ENCODE measurements around the gene HS6ST3.

The HS6ST3 gene

DNA sequence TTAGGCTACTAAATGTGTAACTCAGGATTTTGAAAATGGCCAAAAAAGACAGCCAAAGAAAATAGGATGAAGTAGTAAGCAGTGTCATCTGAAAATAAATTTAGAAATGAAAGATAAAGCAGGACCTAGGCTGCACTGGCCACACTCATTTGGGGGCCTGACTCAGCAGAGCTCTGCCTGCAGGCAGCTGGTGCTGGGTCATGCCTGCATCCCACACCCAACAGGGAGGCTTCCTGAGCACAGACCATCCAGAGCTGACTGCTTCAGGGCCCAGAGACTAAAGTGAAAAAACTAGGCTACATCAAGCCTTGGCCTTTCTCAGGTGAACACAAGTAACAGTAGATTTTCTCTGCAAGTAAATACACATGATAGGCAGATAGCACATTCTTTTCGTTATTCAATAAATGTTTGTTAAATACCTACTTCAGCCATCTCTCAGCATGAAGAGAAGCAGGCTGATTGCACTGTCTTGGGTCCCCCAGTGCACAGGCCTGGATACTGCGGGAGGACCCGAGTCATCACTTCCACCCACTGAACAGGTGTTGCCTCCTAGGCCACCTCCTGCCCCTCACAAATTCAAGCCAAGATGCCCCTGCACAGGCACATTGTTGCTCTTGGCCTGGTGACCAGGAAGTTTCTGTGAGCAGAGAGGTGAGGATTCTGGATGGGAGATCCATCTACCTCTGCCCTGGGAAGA, 620.4 kb downstream of the HS6ST3 start:
- no peak for TF ChIP-seq EZH2phosphoT487 (IDR thresholded peaks at IDR 0.05; ENCODE audit: low read depth)
- TF ChIP-seq, protein P1, sequence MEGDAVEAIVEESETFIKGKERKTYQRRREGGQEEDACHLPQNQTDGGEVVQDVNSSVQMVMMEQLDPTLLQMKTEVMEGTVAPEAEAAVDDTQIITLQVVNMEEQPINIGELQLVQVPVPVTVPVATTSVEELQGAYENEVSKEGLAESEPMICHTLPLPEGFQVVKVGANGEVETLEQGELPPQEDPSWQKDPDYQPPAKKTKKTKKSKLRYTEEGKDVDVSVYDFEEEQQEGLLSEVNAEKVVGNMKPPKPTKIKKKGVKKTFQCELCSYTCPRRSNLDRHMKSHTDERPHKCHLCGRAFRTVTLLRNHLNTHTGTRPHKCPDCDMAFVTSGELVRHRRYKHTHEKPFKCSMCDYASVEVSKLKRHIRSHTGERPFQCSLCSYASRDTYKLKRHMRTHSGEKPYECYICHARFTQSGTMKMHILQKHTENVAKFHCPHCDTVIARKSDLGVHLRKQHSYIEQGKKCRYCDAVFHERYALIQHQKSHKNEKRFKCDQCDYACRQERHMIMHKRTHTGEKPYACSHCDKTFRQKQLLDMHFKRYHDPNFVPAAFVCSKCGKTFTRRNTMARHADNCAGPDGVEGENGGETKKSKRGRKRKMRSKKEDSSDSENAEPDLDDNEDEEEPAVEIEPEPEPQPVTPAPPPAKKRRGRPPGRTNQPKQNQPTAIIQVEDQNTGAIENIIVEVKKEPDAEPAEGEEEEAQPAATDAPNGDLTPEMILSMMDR (IDR thresholded peaks at IDR 0.05; ENCODE audit: low read depth, low read length) = no peak
- H2AFZ ChIP-seq (ENCODE audit: low read depth, low read length) = no peak overlapping the region
- H3K4me3 ChIP-seq (ENCODE audit: low read length) = no peak overlapping the region
- H3K27me3 ChIP-seq (ENCODE audit: low read depth, low read length) = no peaks in the 10 kb centered on the region
- no peak overlapping the region for H3K27ac ChIP-seq (ENCODE audit: low read length)
- H3K79me2 ChIP-seq (ENCODE audit: low read length) = no peaks in the 10 kb centered on the region
- H3K9me3 ChIP-seq (ENCODE audit: insufficient read depth, low read length) = no peaks in the 10 kb centered on the region
- H3K9ac ChIP-seq (ENCODE audit: low read length) = no peak overlapping the region
- no peaks in the 10 kb centered on the region for H3K4me1 ChIP-seq (ENCODE audit: low read length)
- no peak overlapping the region for H3K4me2 ChIP-seq (ENCODE audit: low read length)
- no peaks in the 10 kb centered on the region for H4K20me1 ChIP-seq (ENCODE audit: insufficient read depth, low read length)
- no peaks in the 10 kb centered on the region for H3K36me3 ChIP-seq (replicated peaks; ENCODE audit: low read depth, low read length)

DNA sequence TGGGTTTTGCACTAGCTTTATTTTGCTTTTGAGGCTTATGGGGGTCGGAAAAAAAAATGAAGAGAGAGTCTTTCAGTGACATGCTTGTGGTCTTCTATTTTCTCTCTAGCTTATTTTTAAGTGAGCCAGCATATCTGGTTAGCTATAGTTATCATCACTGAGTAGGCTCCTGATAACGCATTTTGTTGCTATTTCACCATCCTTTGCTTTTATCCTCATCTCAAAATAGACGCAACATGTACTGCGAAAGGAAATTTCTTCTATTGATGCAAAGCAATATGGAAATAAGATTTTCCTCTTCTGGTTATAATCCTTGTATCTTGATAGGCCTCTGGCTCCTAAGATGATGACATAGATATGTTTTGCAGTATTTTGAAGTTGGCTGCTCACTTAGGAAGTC, 630.5 kb downstream of the HS6ST3 start:
- Histone ChIP-seq H3K4me3 (ENCODE audit: low read length) (no peak overlapping the region), H3K27ac (ENCODE audit: low read length) (no peak overlapping the region), H3K36me3 (replicated peaks; ENCODE audit: low read depth, low read length) (no peaks in the 10 kb centered on the region), H3K79me2 (ENCODE audit: low read length) (no peaks in the 10 kb centered on the region), H3K9ac (ENCODE audit: low read length) (no peak overlapping the region), H3K27me3 (ENCODE audit: low read depth, low read length) (no peaks in the 10 kb centered on the region), H4K20me1 (ENCODE audit: insufficient read depth, low read length) (no peaks in the 10 kb centered on the region), H3K4me1 (ENCODE audit: low read length) (no peaks in the 10 kb centered on the region), H3K9me3 (ENCODE audit: insufficient read depth, low read length) (no peaks in the 10 kb centered on the region), H2AFZ (ENCODE audit: low read depth, low read length) (no peak overlapping the region), H3K4me2 (ENCODE audit: low read length) (no peak overlapping the region)
- TF ChIP-seq EZH2phosphoT487 (IDR thresholded peaks at IDR 0.05; ENCODE audit: low read depth) = no peak
- TF ChIP-seq, protein P1 (IDR thresholded peaks at IDR 0.05; ENCODE audit: low read depth, low read length) = no peak

DNA sequence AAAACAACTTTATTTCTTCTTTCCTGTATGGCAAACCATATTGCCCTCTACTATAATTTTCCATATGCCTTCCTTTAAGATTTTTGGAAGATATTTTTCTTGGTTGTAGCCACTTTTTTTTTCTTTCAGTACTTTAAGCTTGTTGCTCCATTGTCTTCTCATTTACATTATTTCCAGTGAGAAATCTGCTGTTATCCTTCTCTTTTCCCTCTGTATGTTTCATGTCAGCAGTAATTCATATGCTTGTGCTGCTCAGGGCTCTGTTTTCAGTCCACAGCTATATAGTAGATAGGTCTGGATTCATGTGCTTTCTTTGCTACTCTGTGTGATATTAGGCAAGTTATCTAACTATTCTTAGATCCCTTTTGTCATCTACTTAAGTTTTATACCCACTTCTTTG, 636.7 kb downstream of the HS6ST3 start:
- Histone ChIP-seq H3K27ac (ENCODE audit: low read length) (no peak overlapping the region), H3K27me3 (ENCODE audit: low read depth, low read length) (no peaks in the 10 kb centered on the region), H2AFZ (ENCODE audit: low read depth, low read length) (no peak overlapping the region), H3K9me3 (ENCODE audit: insufficient read depth, low read length) (peaks cover 7% of the 10 kb centered on the region; the same call in 1 of the 2 replicates), H4K20me1 (ENCODE audit: insufficient read depth, low read length) (no peaks in the 10 kb centered on the region), H3K4me1 (ENCODE audit: low read length) (no peaks in the 10 kb centered on the region), H3K4me3 (ENCODE audit: low read length) (no peak overlapping the region), H3K9ac (ENCODE audit: low read length) (no peak overlapping the region), H3K79me2 (ENCODE audit: low read length) (no peaks in the 10 kb centered on the region), H3K36me3 (replicated peaks; ENCODE audit: low read depth, low read length) (no peaks in the 10 kb centered on the region), H3K4me2 (ENCODE audit: low read length) (no peak overlapping the region)
- TF ChIP-seq EZH2phosphoT487 (IDR thresholded peaks at IDR 0.05; ENCODE audit: low read depth) = no peak
- TF ChIP-seq, protein P1 (IDR thresholded peaks at IDR 0.05; ENCODE audit: low read depth, low read length) = no peak

DNA sequence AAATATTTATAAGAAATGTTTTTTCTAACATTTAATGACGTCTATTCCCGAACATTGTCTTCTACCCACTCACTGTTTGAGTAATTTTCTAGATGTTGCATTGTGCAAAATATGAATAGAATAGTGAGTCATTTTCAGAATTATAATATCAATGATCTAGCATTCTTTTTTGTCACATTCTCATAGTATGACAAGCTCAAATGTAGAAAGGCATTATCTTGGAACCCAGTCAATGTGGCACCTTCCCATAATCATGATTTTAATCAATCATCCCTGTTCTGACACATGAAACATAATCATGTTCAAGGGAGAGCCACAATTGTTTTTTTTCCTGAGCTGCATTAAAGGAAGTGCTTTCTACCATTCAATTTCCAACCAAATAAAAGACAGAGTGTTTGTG, 638.6 kb downstream of the HS6ST3 start:
- Histone ChIP-seq H3K4me2 (ENCODE audit: low read length) (no peak overlapping the region), H2AFZ (ENCODE audit: low read depth, low read length) (no peak overlapping the region), H3K9ac (ENCODE audit: low read length) (no peak overlapping the region), H4K20me1 (ENCODE audit: insufficient read depth, low read length) (no peaks in the 10 kb centered on the region), H3K4me1 (ENCODE audit: low read length) (no peaks in the 10 kb centered on the region), H3K4me3 (ENCODE audit: low read length) (no peak overlapping the region), H3K27me3 (ENCODE audit: low read depth, low read length) (no peaks in the 10 kb centered on the region), H3K36me3 (replicated peaks; ENCODE audit: low read depth, low read length) (no peaks in the 10 kb centered on the region), H3K27ac (ENCODE audit: low read length) (no peak overlapping the region), H3K79me2 (ENCODE audit: low read length) (no peaks in the 10 kb centered on the region), H3K9me3 (ENCODE audit: insufficient read depth, low read length) (peaks cover 7% of the 10 kb centered on the region; the same call in 1 of the 2 replicates)
- no peak for TF ChIP-seq EZH2phosphoT487 (IDR thresholded peaks at IDR 0.05; ENCODE audit: low read depth)
- TF ChIP-seq, protein P1 (IDR thresholded peaks at IDR 0.05; ENCODE audit: low read depth, low read length) = no peak

Measured in OCI-LY3 (cell line).